ENCODE results near the gene AMELX. TPM values are rescaled to one million over a fixed set of nuclear protein-coding genes. Genes with fewer than 3 reads are reported as not detected.

The AMELX gene
- total and polyA plus RNA-seq, 4 donors: not detected

- Histone ChIP-seq H3K9ac (ENCODE audit: low read depth in 1 of 2, low read length in 2 of 2) (no peak overlapping the region), H3K27ac (ENCODE audit: low read depth in 1 of 2, low read length in 2 of 2) (no peak overlapping the region), H3K4me1 (ENCODE audit: control insufficient read depth in 4 of 4, insufficient read depth in 4 of 4, low read length in 3 of 4) (no peaks in the 10 kb centered on the region), H3K9me3 (ENCODE audit: control insufficient read depth in 4 of 4, low read length in 3 of 4) (no peaks in the 10 kb centered on the region), H3K36me3 (ENCODE audit: control insufficient read depth in 4 of 4, insufficient read depth in 3 of 4, low read depth in 1 of 4, low read length in 3 of 4) (no peaks in the 10 kb centered on the region), H3K4me3 (ENCODE audit: low read depth in 1 of 3, low read length in 3 of 3) (no peak overlapping the region), H3K27me3 (ENCODE audit: control insufficient read depth in 4 of 4, insufficient read depth in 4 of 4, low read length in 3 of 4) (no peaks in the 10 kb centered on the region)
- 84% methylated on average over 7 of the region's 7 CpGs for WGBS
- no peak for DNase-seq (ENCODE audit: low spot score)
- TF ChIP-seq ATF3 (IDR thresholded peaks at IDR 0.05): no peak
- TF ChIP-seq GABPA (IDR thresholded peaks at IDR 0.05 in 1 of 2, conservative IDR thresholded peaks at IDR 0.05 in 1 of 2): no peak
- TF ChIP-seq FOXA1 (IDR thresholded peaks at IDR 0.05): no peak
- no peak for TF ChIP-seq JUND (IDR thresholded peaks at IDR 0.05)
- TF ChIP-seq FOXA2 (IDR thresholded peaks at IDR 0.05): no peak
- no peak for TF ChIP-seq RXRA (IDR thresholded peaks at IDR 0.05)
- no peak for TF ChIP-seq SP1 (IDR thresholded peaks at IDR 0.05)
- TF ChIP-seq CTCF (IDR thresholded peaks at IDR 0.05; ENCODE audit: low read depth, low read length, missing input control): no peak
- TF ChIP-seq YY1 (IDR thresholded peaks at IDR 0.05): no peak
- no peak for TF ChIP-seq HNF4A (conservative IDR thresholded peaks at IDR 0.05)
- TF ChIP-seq EGR1 (IDR thresholded peaks at IDR 0.05; ENCODE audit: low read depth in 2 of 2): no peak
These were observed 26.8 kb downstream of the AMELX start for GRCh38 chrX:11319806-11320520.

- H3K4me3 ChIP-seq (ENCODE audit: low read depth in 1 of 3, low read length in 3 of 3): no peak overlapping the region
- no peak overlapping the region for H3K27ac ChIP-seq (ENCODE audit: low read depth in 1 of 2, low read length in 2 of 2)
- no peak for DNase-seq (ENCODE audit: low spot score)
- H3K9ac ChIP-seq (ENCODE audit: low read depth in 1 of 2, low read length in 2 of 2): no peak overlapping the region
- no peaks in the 10 kb centered on the region for H3K4me1 ChIP-seq (ENCODE audit: control insufficient read depth in 4 of 4, insufficient read depth in 4 of 4, low read length in 3 of 4)
- H3K36me3 ChIP-seq (ENCODE audit: control insufficient read depth in 4 of 4, insufficient read depth in 3 of 4, low read depth in 1 of 4, low read length in 3 of 4): no peaks in the 10 kb centered on the region
- TF ChIP-seq ZBTB33 (IDR thresholded peaks at IDR 0.05): no peak
- no peak for TF ChIP-seq JUND (IDR thresholded peaks at IDR 0.05)
- no peak for TF ChIP-seq RAD21 (IDR thresholded peaks at IDR 0.05)
- no peak for TF ChIP-seq NR2F2 (IDR thresholded peaks at IDR 0.05)
- no peak for TF ChIP-seq HNF4G (IDR thresholded peaks at IDR 0.05)
- TF ChIP-seq FOXA2 (IDR thresholded peaks at IDR 0.05): no peak
- TF ChIP-seq TAF1 (conservative IDR thresholded peaks at IDR 0.05): no peak
- TF ChIP-seq GABPA (IDR thresholded peaks at IDR 0.05 in 1 of 2, conservative IDR thresholded peaks at IDR 0.05 in 1 of 2): no peak
- H3K9me3 ChIP-seq (ENCODE audit: control insufficient read depth in 4 of 4, low read length in 3 of 4): no peaks in the 10 kb centered on the region
- WGBS: 90% methylated on average over 2 of the region's 2 CpGs
- no peaks in the 10 kb centered on the region for H3K27me3 ChIP-seq (ENCODE audit: control insufficient read depth in 4 of 4, insufficient read depth in 4 of 4, low read length in 3 of 4)
These were observed 28.8 kb downstream of the AMELX start for GRCh38 chrX:11321986-11322385.
